WTC11 (cell line): ENCODE data around the gene TMEM8B. TPM values are rescaled to one million over a fixed set of nuclear protein-coding genes. Genes with fewer than 3 reads are reported as not detected.

ENCODE experiments used
- ATAC-seq: fragments of 200-7000 bp; cut with Tn5 transposase; 2 replicates; pipeline ENCODE4 v1.10.0; 2021; ENCODE audit warnings: mild to moderate bottlenecking, moderate library complexity
- CTCF ChIA-PET: fragments of 300-600 bp; sonication (Branson Sonifier 250); formaldehyde crosslinking; loops from one replicate; lab custom pipeline; 2021; ENCODE audit warnings: antibody characterized with exemption; lab: Charles Lee
- POLR2A ChIA-PET: fragments of 350-600 bp; sonication (Branson Sonifier 250); formaldehyde crosslinking; loops from one replicate; lab custom pipeline; 2021; ENCODE audit warnings: antibody characterized with exemption; lab: Charles Lee
- DNase-seq: peaks from one replicate; pipeline ENCODE4 v3.0.0; 2021; ENCODE audit warnings: low spot score
- H3K27ac Mint-ChIP-seq: 2 replicates; pipeline ENCODE4 v1.8.0; 2021; ENCODE audit warnings: mixed read lengths
- H3K27me3 Mint-ChIP-seq: 2 replicates; pipeline ENCODE4 v1.8.0; 2021; ENCODE audit warnings: low read depth, mild to moderate bottlenecking, moderate library complexity, mixed read lengths
- H3K36me3 Mint-ChIP-seq: 2 replicates; pipeline ENCODE4 v1.8.0; 2021; ENCODE audit warnings: mixed read lengths
- H3K4me1 Mint-ChIP-seq: 2 replicates; pipeline ENCODE4 v1.8.0; 2022; ENCODE audit warnings: mixed read lengths
- H3K4me3 Mint-ChIP-seq: 2 replicates; pipeline ENCODE4 v1.8.0; 2021; ENCODE audit warnings: mild to moderate bottlenecking, moderate library complexity, mixed read lengths
- H3K9me3 Mint-ChIP-seq: 2 replicates; pipeline ENCODE4 v1.8.0; 2021; ENCODE audit warnings: mixed read lengths
- CBFB ChIP-seq: sonication (generic); formaldehyde crosslinking; IDR thresholded peaks from 2 replicates; pipeline ENCODE4 v1.8.1; 2022; ENCODE audit warnings: mild to moderate bottlenecking, low read depth, missing genetic modification reagents
- CREB1 ChIP-seq: sonication (generic); formaldehyde crosslinking; IDR thresholded peaks from 2 replicates; pipeline ENCODE4 v1.8.0; 2023; ENCODE audit warnings: mild to moderate bottlenecking, missing genetic modification reagents
- JUN ChIP-seq: sonication (generic); formaldehyde crosslinking; IDR thresholded peaks from 2 replicates; pipeline ENCODE4 v1.8.0; 2023; ENCODE audit warnings: mild to moderate bottlenecking, missing genetic modification reagents
- PRRX2 ChIP-seq: fragments of 250-450 bp; sonication (Bioruptor Pico); IDR thresholded peaks from 2 replicates; pipeline ENCODE4 v1.8.0; 2021; ENCODE audit warnings: mild to moderate bottlenecking
- RORB ChIP-seq: fragments of 250-450 bp; sonication (Bioruptor Pico); IDR thresholded peaks from 2 replicates; pipeline ENCODE4 v1.9.0; 2021; ENCODE audit warnings: mild to moderate bottlenecking
- TEAD1 ChIP-seq: sonication (generic); formaldehyde crosslinking; IDR thresholded peaks from 2 replicates; pipeline ENCODE4 v1.8.0; 2022; ENCODE audit warnings: mild to moderate bottlenecking, missing genetic modification reagents
- ZNF121 ChIP-seq: sonication (generic); formaldehyde crosslinking; IDR thresholded peaks from 2 replicates; pipeline ENCODE4 v1.8.0; 2023; ENCODE audit warnings: missing genetic modification reagents
- total RNA-seq: library from RNA; stranded (reverse); gene quantifications from 3 replicates; pipeline ENCODE4 v1.2.3, GENCODE V29; 2021
- TF ChIP-seq, protein P1 (sequence below): sonication (generic); formaldehyde crosslinking; IDR thresholded peaks from 2 replicates; pipeline ENCODE4 v1.8.1; 2022; ENCODE audit warnings: mild to moderate bottlenecking, moderate library complexity, missing genetic modification reagents
- TF ChIP-seq, protein P2 (sequence below): sonication (generic); formaldehyde crosslinking; IDR thresholded peaks from 2 replicates; pipeline ENCODE4 v1.8.1; 2023; ENCODE audit warnings: mild to moderate bottlenecking, missing genetic modification reagents, moderate library complexity
- TF ChIP-seq, protein P3 (sequence below): fragments of 250-450 bp; sonication (Bioruptor Pico); IDR thresholded peaks from 2 replicates; pipeline ENCODE4 v1.8.0; 2021; ENCODE audit warnings: mild to moderate bottlenecking
- TF ChIP-seq, protein P4 (sequence below): fragments of 200-600 bp; IDR thresholded peaks from 2 replicates; pipeline ENCODE4 v1.8.0; 2022; ENCODE audit warnings: antibody characterized with exemption
- TF ChIP-seq, protein P5 (sequence below): sonication (generic); formaldehyde crosslinking; IDR thresholded peaks from 2 replicates; pipeline ENCODE4 v1.8.0; 2023; ENCODE audit warnings: mild to moderate bottlenecking, missing genetic modification reagents
- TF ChIP-seq, protein P6 (sequence below): sonication (generic); formaldehyde crosslinking; IDR thresholded peaks from 2 replicates; pipeline ENCODE4 v1.8.0; 2023; ENCODE audit warnings: missing genetic modification reagents, mild to moderate bottlenecking, borderline replicate concordance

The TMEM8B gene
- total RNA-seq, 1 experiment from 2014 or later: 9.5 TPM

DNA sequence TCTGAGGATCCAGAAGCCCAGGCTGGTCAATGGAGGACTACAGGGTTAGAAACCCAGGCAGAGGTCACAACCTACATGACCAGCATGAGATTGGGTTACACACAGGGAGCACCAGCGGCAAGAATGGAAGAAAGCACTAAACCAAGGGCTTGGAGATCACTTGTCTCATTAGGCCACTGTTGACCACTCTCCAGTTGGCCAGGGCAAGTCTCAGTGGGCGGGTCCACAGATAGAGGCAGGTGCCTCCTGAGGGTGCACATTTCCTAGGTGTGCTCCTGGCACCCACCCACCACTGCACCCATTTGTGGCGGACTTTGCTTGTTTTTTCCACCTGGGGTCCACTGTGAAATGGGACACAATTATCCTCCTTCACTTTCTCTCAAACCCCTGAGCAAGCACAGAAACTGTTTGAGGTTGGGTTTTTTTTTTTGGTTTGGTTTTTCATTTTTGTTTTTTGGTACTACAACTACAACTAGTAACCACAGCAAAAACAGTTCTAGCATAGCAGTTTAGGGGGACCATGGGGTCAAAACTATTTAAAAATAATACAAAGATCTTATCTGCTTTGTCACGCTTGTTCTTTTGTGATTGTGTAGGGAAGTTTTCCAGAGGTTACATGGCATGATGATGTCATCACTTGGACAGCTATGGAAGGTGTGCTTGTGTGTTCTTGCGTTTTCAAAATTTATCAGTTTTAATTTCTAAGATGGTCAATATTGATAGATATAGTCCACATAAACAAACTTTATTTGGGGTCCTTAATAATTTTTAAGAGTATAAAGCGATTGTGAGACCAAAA is 31.5 kb upstream of the TMEM8B start (continued):
- TF ChIP-seq, protein P1, sequence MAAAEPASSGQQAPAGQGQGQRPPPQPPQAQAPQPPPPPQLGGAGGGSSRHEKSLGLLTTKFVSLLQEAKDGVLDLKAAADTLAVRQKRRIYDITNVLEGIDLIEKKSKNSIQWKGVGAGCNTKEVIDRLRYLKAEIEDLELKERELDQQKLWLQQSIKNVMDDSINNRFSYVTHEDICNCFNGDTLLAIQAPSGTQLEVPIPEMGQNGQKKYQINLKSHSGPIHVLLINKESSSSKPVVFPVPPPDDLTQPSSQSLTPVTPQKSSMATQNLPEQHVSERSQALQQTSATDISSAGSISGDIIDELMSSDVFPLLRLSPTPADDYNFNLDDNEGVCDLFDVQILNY (CRISPR knock-in tag): no peak
- TF ChIP-seq PRRX2 (no peak), ZNF121 (CRISPR knock-in tag) (no peak), CBFB (no peak)
- TF ChIP-seq, protein P2, sequence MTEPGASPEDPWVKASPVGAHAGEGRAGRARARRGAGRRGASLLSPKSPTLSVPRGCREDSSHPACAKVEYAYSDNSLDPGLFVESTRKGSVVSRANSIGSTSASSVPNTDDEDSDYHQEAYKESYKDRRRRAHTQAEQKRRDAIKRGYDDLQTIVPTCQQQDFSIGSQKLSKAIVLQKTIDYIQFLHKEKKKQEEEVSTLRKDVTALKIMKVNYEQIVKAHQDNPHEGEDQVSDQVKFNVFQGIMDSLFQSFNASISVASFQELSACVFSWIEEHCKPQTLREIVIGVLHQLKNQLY (CRISPR knock-in tag): no peak

DNA sequence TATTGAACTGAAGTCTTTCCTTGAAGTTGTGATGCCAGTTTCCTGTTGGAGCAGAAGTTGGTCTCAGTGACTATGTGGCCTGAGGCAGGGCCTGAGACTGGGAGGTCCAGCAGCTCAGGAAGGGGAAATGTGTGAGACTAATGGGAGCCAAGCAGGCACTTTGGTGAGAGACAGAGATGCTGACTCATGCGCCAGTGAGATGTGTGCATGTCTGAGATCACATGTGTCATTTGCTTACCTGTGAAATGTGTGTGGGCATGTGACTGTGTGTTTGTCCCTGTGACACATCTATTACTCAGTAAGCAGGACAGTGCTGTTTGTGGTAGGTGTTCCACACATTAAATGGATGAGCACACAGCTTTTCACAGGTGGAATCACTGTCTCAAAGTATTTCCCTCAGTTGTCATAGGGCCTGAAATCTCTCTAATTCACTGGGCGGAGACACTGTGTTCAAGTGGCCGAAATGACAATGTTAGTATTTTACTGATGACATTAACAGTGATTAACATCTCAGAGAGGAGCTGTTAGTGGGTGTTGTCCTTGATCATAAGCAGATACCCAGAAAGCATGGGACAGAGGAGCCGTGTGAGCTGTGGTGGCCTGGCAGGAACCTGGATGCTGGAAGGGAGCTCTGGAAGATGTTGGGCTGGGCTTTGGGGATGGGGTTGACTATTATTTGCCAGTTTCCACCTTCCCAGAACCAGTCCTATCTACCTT is 30.2 kb upstream of the TMEM8B start:
- TF ChIP-seq JUN (CRISPR knock-in tag): no peak
- TF ChIP-seq TEAD1 (CRISPR knock-in tag): no peak
- TF ChIP-seq, protein P3, sequence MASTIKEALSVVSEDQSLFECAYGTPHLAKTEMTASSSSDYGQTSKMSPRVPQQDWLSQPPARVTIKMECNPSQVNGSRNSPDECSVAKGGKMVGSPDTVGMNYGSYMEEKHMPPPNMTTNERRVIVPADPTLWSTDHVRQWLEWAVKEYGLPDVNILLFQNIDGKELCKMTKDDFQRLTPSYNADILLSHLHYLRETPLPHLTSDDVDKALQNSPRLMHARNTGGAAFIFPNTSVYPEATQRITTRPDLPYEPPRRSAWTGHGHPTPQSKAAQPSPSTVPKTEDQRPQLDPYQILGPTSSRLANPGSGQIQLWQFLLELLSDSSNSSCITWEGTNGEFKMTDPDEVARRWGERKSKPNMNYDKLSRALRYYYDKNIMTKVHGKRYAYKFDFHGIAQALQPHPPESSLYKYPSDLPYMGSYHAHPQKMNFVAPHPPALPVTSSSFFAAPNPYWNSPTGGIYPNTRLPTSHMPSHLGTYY: no peak
- TF ChIP-seq CREB1 (CRISPR knock-in tag): no peak
- TF ChIP-seq, protein P4, sequence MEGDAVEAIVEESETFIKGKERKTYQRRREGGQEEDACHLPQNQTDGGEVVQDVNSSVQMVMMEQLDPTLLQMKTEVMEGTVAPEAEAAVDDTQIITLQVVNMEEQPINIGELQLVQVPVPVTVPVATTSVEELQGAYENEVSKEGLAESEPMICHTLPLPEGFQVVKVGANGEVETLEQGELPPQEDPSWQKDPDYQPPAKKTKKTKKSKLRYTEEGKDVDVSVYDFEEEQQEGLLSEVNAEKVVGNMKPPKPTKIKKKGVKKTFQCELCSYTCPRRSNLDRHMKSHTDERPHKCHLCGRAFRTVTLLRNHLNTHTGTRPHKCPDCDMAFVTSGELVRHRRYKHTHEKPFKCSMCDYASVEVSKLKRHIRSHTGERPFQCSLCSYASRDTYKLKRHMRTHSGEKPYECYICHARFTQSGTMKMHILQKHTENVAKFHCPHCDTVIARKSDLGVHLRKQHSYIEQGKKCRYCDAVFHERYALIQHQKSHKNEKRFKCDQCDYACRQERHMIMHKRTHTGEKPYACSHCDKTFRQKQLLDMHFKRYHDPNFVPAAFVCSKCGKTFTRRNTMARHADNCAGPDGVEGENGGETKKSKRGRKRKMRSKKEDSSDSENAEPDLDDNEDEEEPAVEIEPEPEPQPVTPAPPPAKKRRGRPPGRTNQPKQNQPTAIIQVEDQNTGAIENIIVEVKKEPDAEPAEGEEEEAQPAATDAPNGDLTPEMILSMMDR: no peak
- TF ChIP-seq, protein P5, sequence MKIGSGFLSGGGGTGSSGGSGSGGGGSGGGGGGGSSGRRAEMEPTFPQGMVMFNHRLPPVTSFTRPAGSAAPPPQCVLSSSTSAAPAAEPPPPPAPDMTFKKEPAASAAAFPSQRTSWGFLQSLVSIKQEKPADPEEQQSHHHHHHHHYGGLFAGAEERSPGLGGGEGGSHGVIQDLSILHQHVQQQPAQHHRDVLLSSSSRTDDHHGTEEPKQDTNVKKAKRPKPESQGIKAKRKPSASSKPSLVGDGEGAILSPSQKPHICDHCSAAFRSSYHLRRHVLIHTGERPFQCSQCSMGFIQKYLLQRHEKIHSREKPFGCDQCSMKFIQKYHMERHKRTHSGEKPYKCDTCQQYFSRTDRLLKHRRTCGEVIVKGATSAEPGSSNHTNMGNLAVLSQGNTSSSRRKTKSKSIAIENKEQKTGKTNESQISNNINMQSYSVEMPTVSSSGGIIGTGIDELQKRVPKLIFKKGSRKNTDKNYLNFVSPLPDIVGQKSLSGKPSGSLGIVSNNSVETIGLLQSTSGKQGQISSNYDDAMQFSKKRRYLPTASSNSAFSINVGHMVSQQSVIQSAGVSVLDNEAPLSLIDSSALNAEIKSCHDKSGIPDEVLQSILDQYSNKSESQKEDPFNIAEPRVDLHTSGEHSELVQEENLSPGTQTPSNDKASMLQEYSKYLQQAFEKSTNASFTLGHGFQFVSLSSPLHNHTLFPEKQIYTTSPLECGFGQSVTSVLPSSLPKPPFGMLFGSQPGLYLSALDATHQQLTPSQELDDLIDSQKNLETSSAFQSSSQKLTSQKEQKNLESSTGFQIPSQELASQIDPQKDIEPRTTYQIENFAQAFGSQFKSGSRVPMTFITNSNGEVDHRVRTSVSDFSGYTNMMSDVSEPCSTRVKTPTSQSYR: no peak
- TF ChIP-seq, protein P6, sequence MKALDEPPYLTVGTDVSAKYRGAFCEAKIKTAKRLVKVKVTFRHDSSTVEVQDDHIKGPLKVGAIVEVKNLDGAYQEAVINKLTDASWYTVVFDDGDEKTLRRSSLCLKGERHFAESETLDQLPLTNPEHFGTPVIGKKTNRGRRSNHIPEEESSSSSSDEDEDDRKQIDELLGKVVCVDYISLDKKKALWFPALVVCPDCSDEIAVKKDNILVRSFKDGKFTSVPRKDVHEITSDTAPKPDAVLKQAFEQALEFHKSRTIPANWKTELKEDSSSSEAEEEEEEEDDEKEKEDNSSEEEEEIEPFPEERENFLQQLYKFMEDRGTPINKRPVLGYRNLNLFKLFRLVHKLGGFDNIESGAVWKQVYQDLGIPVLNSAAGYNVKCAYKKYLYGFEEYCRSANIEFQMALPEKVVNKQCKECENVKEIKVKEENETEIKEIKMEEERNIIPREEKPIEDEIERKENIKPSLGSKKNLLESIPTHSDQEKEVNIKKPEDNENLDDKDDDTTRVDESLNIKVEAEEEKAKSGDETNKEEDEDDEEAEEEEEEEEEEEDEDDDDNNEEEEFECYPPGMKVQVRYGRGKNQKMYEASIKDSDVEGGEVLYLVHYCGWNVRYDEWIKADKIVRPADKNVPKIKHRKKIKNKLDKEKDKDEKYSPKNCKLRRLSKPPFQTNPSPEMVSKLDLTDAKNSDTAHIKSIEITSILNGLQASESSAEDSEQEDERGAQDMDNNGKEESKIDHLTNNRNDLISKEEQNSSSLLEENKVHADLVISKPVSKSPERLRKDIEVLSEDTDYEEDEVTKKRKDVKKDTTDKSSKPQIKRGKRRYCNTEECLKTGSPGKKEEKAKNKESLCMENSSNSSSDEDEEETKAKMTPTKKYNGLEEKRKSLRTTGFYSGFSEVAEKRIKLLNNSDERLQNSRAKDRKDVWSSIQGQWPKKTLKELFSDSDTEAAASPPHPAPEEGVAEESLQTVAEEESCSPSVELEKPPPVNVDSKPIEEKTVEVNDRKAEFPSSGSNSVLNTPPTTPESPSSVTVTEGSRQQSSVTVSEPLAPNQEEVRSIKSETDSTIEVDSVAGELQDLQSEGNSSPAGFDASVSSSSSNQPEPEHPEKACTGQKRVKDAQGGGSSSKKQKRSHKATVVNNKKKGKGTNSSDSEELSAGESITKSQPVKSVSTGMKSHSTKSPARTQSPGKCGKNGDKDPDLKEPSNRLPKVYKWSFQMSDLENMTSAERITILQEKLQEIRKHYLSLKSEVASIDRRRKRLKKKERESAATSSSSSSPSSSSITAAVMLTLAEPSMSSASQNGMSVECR (CRISPR knock-in tag): no peak
- TF ChIP-seq RORB (CRISPR knock-in tag): no peak
- Mint-ChIP-seq H3K9me3 (no peaks in the 10 kb centered on the region), H3K27me3 (no peaks in the 10 kb centered on the region), H3K36me3 (peaks cover 3% of the 10 kb centered on the region), H3K4me3 (no peak overlapping the region), H3K27ac (no peak overlapping the region), H3K4me1 (peaks cover 4% of the 10 kb centered on the region)
- no peak for ATAC-seq
- POLR2A ChIA-PET: interaction anchor here (1.3 kb wide), 1 partner anchor 13 kb away, joined by 3 read pairs; the partner anchor contains the start of gene SPAG8
- no peak for DNase-seq
- CTCF ChIA-PET: interaction anchor here (1.1 to 1.8 kb wide), 3 partner anchors 9 to 104 kb away, joined by 3 to 8 read pairs (median 6); partner anchors contain the start of gene HINT2
